LNCAP (cell line): ENCODE measurements around the gene NEURL1.

ENCODE experiments used
- CTCF ChIP-seq: fragments of 450-650 bp; IDR thresholded peaks from 2 replicates; pipeline ENCODE4 v1.5.1; 2017; ENCODE audit warnings: mild to moderate bottlenecking

NEURL1 gene

GRCh38 chr10:103449208-103450144 is 44.0 kb upstream of the NEURL1 start:
- no peak for TF ChIP-seq CTCF

GRCh38 chr10:103450201-103450695 is 43.3 kb upstream of the NEURL1 start:
- TF ChIP-seq CTCF = no peak

GRCh38 chr10:103451091-103451813 is 42.3 kb upstream of the NEURL1 start:
- no peak for TF ChIP-seq CTCF

- no peak for TF ChIP-seq CTCF
These were observed 41.5 kb upstream of the NEURL1 start, which contains the start of gene CALHM2 for GRCh38 chr10:103451831-103452505. TSS of gene CALHM2 (minus strand) at chr10:103452370. CDS start at chr10:103449941, 2,429 bp downstream.

GRCh38 chr10:103452506-103453230 is 40.8 kb upstream of the NEURL1 start:
- no peak for TF ChIP-seq CTCF

- TF ChIP-seq CTCF = no peak
These were observed 39.5 kb upstream of the NEURL1 start for GRCh38 chr10:103454026-103454425.

- no peak for TF ChIP-seq CTCF
These were observed 38.3 kb upstream of the NEURL1 start for GRCh38 chr10:103455235-103455634.
